NCI-H1092 (cell line): Measurements from ENCODE around the gene PIN1.
A peak's percentile ranks its signal among the peaks of the same experiment; 100 is the strongest.
"Not testable (repeated sequence)": the region's sequence is repeated elsewhere in the genome, so short reads cannot be mapped to it uniquely, and the experiment has no call there.

Experiments
- DNase-seq: peaks from one replicate; lab custom pipeline; 2025; lab: John Stamatoyannopoulos, UW

The PIN1 gene

GRCh38 chr19:9834726-9835506 is at the start of gene PIN1:
TSS of gene PIN1 (plus strand) at chr19:9835318. CDS start at chr19:9835345, 27 bp downstream.
- peak; percentile 98 for DNase-seq

GRCh38 chr19:9785367-9786331 is 49.5 kb upstream of the PIN1 start:
- peak; percentile 94 for DNase-seq

GRCh38 chr19:9786342-9786741 is 48.8 kb upstream of the PIN1 start:
- DNase-seq, result no peak

- DNase-seq, result no peak
Measured at GRCh38 chr19:9786819-9787218, 48.3 kb upstream of the PIN1 start.

GRCh38 chr19:9788604-9789003 is 46.5 kb upstream of the PIN1 start:
- not testable (repeated sequence) for DNase-seq

- DNase-seq, result no peak
Measured at GRCh38 chr19:9789066-9789465, 46.1 kb upstream of the PIN1 start.

- DNase-seq, result not testable (repeated sequence)
Measured at GRCh38 chr19:9789579-9789978, 45.5 kb upstream of the PIN1 start.

- DNase-seq, result not testable (repeated sequence)
Measured at GRCh38 chr19:9791073-9791367, 44.1 kb upstream of the PIN1 start.

DNA sequence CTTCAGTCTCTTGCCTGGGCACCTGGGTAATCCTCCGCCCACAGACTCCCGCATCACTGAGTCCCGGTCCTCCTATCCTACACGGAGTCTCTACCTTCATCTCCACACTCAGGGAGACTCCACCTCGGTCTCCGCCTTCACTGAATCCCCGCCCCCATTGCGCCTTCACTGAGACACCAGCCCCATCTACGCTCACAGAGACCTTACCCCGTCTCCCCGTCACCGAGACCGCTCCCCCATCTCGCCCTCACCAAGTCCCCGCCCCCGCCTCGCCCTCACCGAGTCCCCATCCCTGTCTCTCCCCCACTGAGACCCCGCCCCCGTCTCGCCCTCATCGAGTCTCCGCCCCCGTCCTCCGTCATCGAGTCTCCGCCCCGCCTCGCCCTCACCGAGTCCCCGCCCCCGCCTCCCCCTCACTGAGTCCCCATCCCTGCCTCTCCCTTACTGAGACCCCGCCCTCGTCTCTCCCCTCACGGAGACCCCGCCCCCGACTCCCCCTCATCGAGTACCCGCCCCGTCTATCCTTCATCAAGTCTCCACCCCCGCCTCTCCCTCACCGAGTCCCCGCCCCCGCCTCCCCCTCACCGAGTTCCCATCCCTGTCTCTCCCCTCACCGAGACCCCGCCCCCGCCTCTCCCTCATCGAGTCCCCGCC is 43.4 kb upstream of the PIN1 start:
- peak; percentile 86 for DNase-seq

GRCh38 chr19:9792206-9793070 is 42.7 kb upstream of the PIN1 start:
- DNase-seq, result peak; percentile 94

DNA sequence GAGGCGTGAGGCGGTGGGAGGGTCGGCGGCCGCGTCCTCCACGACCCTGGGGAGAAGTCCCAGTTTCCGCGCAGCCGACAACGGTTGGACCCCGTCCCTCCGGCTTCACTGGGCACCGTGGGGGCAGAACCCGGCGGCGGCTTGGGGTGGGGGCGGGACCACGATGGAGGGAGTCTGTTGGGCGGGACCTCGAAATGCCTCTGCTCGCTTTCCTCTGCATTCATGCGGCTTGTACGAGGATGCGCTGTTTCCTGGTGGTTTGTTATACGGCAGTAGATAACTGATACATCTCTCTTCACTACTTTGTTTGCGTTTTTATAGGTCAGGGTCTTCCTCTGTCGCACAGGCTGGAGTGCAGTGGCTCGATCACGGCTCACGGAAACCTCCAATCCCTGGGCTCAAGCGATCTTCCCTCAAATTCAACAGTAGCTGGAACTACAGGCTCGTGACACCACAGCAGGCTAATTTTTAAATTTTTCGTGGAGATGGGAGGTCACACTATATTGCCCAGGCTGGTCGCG is 42.0 kb upstream of the PIN1 start:
- DNase-seq, result no peak

- DNase-seq, result peak; percentile 81
Measured at GRCh38 chr19:9796113-9796773, 38.9 kb upstream of the PIN1 start.

DNA sequence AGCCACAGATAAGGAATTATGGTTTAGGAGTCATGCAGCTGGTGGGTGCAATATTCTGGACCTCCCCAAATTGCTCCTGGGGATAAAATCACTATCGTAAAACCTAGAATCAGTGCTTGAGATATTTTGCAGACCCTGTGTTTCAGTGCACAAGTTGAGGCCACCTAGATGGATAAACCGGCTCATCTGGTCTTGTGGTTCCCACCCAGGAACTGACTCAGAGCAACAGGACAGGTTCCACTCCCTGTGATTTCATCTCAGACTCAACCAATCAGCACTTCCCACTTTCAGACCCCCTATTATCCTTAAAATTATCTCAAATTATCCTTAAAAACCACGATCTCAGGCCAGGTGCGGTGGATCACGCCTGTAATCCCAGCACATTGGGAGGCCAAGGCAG is 37.2 kb upstream of the PIN1 start:
- no peak for DNase-seq

DNA sequence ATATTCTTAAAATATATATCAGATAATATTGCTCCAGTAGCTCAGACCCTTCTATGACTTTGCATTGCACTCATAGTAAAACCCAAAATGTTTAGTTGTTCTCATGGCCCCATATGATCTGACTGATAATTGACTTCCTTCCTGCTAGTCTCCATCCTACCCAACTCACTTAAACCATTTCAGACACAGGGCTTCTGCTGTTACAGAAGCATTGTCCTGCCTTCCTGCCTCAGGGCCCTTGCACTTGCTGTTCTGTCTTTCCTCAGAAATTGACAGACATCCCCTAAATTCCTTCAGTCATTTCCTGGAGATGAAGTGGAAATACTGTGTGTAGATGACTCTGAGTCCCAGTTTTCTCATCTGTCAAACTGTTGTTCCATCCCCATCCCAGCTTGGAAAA is 36.0 kb upstream of the PIN1 start:
- no peak for DNase-seq

DNA sequence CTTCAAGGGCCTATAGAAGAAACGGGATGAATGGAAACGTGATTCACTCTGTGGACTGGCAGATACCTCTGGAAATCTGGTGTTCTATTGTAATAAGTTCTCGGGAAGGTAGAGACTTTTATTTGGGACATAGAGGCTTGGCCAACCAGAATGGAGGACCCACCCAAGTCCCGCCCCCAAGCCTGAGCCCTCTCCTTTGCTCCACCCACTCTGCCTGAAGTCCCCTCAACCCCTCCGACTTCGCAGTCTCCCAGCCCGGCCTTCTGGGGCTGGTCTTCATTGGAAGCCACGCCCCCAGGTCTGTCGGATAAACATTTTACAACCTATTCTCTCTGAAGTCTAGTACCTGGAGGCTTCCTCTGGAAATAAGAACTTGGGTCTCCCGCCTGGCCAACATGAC is 33.1 kb upstream of the PIN1 start:
- no peak for DNase-seq

DNA sequence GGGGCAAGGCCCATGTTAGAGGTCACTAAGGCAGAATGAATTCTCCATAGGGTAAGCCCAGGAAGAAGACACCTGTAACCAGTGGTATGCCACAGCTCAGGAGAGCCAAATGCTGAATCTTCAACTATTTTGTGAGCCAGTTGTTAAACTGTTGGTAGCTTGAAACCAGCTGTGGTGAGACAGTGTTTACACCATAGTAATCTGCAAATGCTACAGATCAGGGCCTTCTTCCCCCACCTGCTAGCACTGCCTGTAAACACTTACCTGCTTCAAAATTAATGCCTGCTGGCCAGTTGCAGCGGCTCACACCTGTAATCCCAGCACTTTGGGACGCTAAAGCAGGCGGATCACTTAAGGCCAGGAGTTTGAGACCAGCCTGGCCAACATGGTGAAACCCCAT is 28.3 kb upstream of the PIN1 start:
- no peak for DNase-seq

- no peak for DNase-seq
Measured at GRCh38 chr19:9808855-9809824, 26.0 kb upstream of the PIN1 start.

- no peak for DNase-seq
Measured at GRCh38 chr19:9811139-9811538, 24.0 kb upstream of the PIN1 start.

GRCh38 chr19:9818175-9818733 is 16.9 kb upstream of the PIN1 start:
- DNase-seq, result no peak
